Activated T-helper 1 cell treated with Interleukin-2 at 50 U/mL for 16 hours (primary cell): ENCODE results near the gene CCAR1.
"Not testable (repeated sequence)": the region's sequence is repeated elsewhere in the genome, so short reads cannot be mapped to it uniquely, and the experiment has no call there.

Experiments
- DNase-seq: peaks from one replicate; pipeline ENCODE4 v3.0.0-alpha.2; 2020; ENCODE audit warnings: low read depth

Gene CCAR1

GRCh38 chr10:68828833-68829232 is 107.8 kb downstream of the CCAR1 start:
- no peak for DNase-seq

GRCh38 chr10:68829521-68829920 is 108.5 kb downstream of the CCAR1 start:
- no peak for DNase-seq

GRCh38 chr10:68829952-68830351 is 108.9 kb downstream of the CCAR1 start:
- no peak for DNase-seq

- no peak for DNase-seq
Measured at GRCh38 chr10:68831961-68832455, 111.0 kb downstream of the CCAR1 start.

GRCh38 chr10:68832601-68833000 is 111.6 kb downstream of the CCAR1 start:
- DNase-seq = no peak

GRCh38 chr10:68837626-68838322 is 116.7 kb downstream of the CCAR1 start:
- DNase-seq = no peak

GRCh38 chr10:68840650-68841049 is 119.6 kb downstream of the CCAR1 start:
- DNase-seq = not testable (repeated sequence)
